ENCODE data around the gene CCDC127.
"Not testable (repeated sequence)": the region's sequence is repeated elsewhere in the genome, so short reads cannot be mapped to it uniquely, and the experiment has no call there.

The CCDC127 gene

DNA sequence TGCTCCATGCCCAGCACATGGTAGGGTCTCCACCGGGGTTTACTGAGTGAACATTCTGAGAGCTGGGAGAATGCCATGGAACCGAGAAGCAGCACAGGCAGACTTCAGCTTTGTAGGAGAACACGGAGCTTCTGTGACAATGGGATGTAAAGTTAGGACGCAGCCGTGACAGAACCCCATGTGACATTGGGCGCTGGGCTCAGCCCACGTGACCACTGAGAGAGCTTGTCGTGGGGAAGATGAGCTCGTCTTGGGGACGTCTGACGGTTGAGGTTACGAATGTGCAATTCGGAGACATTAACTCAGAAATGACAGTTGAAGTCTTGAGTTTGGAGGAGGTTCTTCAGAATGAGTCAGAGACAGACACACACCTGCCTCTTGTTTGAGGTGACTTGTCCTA, 13.7 kb upstream of the CCDC127 start:
- DNase-seq = no peak

DNA sequence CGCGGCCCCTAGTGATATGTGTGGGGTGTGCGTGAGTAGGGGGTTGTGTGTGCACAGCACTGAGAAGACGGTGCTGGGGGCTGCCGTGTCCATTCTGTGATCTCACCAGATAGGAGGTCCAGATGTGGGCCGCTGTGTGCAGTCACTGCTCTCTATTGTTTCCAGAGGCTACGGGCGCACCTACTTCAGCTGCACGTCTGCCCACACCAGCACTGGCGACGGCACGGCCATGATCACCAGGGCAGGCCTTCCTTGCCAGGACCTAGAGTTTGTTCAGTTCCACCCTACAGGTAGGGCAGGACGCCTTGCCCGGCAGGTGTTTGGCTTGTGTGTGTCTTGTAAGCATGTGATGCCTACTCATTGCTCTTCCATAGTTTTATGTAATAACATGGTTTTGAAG, 12.8 kb upstream of the CCDC127 start:
- no peak for DNase-seq

DNA sequence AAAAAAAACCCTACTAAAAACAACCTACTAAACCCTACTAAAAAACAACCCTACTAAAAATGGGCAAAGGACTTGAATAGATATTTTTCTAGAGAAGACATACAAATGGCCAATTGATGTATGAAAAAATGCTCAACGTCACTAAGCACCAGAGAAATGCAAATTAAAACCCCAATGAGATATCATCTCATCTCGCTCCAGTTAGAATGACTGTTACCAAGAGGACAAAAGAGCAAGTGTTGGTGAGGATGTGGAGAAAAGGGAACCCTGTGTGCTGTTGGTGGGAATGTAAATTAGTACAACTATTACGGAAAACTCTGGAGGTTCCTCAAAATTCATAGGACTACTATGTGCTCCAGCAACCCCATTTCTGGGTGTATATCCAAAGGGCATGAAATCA, 10.9 kb upstream of the CCDC127 start:
- DNase-seq = no peak

DNA sequence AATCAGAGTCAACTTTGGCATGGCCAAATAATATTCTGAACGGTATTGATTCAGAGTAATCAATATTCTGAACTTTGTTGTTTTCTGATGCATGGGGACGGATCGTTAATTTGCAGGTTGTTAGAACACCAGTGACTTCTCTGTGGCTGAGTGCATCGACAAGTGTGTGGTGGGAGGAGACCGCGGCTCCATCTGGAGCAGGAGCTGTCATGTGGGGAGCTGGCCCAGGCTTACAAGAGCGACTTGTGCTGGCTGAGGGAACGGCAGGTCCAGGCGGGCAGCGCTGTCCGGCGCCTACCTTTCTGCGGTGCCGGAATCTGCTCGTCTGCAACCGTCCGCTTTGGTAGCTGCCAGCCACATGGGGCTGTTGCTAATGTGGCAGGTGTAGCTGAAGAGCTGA, 9.4 kb upstream of the CCDC127 start:
- DNase-seq = not testable (repeated sequence)

DNA sequence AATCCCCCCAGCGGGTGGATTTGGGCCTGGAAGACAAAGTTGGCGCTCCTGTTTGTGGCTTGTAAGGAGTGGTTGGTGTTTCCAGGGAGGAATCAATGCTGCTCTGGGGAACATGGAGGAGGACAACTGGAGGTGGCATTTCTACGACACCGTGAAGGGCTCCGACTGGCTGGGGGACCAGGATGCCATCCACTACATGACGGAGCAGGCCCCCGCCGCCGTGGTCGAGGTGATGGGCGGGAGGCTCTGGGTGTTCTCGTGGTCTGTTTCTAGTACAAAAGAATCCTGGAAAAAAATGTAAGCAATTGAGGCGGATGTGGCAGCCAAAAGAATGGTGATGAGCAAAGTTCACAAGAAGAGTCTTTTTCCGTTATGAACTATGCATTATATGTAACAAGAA, 7.4 kb upstream of the CCDC127 start:
- DNase-seq = no peak

DNA sequence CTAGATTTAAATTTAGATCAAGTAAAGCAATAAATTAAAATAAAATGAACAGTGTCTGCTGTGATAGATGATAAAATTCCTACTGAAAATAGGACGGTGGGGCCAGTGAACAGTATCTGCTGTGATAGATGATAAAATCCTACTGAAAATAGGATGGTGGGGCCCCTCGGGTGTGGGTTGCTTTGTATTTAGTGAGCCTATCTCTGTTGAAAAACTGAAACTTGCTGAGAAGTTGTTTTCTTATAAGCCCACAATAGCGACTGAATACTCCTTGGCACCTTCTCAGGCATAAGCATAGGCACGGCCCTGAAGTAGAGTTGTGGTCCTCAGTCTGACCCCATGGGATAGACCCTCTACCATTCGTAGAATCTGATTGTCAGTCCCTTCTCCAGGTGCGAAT, 5.8 kb upstream of the CCDC127 start:
- DNase-seq = no peak

DNA sequence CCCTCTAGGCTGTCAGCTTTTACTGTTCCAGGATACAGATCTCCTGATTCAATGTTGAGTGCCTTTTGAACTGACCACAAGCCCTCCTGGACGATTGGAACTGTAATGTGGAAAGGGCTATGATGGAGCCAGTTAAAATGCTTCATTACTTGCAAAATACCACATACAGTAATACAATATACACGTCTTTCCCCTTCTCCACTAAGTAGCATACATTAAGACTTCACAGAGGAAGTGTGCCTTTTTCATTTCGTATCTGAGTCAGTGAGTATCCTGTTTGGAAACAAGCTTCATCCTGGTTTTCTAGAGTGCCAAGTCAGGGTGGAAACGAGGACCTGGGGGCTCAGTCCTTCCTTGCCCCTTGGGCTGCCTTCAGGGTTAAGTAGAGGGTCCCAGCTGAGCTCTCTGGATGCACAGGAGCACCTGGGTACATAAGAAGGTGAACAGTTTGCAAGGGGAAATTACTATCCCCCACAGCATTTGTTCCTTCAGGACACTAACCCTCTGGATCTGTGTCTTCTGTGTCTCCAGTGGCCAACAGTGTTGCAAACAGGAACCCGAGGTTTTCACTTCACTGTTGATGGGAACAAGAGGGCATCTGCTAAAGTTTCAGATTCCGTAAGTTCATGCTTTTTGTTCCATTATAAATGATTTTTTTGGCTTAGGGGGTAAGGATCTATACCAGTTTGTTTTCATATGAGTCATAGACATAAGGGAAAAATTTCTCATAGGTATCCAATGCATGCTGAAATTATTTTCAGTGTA, 5.2 kb upstream of the CCDC127 start:
- DNase-seq = not testable (repeated sequence)

DNA sequence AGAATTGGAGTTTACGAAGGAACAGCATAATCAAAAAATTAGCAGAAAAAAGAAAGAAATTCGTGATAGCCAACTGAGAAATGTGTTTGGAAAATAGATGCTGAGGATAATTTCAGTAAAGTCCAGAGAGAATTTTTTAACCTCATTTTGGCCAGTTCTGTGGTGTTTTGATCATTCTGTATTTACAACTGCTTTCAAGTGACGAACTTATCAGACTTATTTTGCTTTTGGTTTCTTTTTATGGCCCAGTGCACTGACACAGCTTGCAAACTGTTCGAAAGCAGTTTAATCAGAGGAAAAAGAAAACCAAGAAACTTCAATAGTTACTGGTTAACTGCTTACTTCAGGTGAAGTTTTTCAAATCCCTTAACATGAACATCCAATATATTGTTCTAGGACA, 2.0 kb upstream of the CCDC127 start:
- no peak for DNase-seq

DNA sequence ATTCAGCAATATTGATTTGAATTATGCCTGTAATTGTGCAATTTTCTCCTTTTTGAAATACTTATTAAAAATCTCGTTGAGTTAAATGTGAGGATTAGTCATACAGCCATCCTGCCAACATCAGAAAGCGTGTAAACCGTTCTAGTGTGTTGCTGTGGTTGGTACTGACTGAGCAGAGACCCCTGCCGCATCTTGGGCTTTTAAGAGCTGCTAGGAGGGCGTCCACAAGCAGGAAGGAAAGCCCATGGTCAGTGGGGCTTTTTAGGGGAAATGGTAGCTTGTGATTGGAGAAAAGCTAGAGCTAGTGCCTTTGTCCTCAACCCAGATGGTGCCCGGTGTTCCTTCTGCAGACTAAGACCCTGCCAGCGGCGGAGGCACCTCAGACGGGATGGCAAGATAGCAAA, 1.5 kb upstream of the CCDC127 start:
- DNase-seq = peak; percentile 25

DNA sequence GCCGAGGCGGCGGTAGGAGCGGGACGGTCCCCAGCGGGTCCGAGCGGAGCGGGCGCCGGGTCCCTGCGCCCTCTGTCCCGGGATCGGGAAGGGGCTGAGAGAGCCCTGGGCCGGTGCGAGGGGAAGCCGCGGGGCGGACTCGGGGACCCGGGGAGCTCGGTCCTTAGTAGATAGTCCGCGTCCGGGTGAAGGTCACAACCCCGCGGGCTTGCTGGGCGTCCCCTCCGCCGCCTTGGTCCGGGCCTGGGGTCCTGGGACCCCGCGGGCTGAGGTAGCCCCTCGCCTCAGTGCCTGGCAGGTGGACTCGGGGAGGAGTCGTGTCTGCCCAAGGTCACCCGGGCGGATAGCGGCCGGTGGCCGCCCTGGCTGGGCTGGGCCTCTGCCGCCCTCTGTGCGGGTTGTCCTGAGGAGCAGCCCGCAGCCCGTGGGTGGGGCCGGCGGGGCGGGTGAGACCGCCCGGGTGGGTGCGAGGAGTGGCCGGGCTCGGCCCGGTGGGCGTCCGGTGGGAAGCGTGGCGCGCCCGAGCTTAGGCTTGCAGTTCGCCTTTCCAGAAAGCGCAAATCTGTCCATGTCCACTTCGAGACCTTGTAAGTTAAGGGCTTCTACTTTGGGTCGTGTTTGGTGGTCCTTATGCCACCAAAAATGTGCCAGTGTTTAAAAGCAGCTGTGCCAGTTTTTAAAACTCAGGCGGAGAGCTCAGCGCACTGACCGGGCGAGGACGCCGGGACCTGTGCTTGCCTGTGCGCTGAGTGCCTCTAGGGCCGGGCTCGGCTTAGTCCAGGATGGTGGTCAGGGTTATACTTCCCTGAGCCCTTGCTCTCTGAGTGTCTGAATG, 721 bp upstream of the CCDC127 start:
- peak; percentile 9 for DNase-seq

DNA sequence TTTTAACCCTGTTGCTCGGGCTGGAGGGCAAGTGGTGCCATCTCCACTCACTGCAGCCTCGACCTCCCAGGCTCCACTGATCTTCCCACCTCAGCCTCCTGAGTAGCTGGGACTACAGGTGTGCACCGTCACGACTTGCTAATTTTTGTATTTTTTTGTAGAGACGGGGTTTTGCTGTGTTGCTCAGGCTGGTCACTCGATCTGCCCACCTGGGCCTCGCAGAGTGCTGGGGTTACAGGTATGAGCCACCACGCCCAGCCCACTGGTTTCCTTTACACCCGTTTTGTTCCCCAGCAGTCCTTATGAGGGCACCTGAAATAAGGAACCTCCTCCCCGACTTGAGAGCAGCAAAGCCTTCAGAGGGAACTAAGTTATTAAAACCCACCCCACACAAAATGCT, 1.9 kb downstream of the CCDC127 start:
- not testable (repeated sequence) for DNase-seq

DNA sequence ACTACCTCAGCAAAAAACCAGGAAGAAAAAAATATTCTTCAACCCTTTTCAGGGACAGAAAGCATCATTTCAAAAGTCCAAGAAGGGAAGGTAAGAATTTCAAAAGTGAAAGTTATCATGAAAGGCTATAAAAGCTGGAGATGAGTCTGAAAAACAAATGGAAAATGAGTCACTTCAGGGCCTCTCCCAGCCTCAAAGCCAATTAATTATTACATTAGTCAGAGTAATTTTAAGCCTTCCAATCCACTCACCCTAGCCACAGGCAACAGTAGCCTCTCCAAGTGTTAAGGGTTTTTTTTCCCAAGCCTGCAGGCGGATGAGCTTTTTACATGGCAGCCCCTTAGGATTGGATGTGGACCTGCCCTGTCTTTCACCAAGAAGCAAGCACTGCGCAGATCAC, 2.7 kb downstream of the CCDC127 start:
- peak; percentile 3 for DNase-seq

DNA sequence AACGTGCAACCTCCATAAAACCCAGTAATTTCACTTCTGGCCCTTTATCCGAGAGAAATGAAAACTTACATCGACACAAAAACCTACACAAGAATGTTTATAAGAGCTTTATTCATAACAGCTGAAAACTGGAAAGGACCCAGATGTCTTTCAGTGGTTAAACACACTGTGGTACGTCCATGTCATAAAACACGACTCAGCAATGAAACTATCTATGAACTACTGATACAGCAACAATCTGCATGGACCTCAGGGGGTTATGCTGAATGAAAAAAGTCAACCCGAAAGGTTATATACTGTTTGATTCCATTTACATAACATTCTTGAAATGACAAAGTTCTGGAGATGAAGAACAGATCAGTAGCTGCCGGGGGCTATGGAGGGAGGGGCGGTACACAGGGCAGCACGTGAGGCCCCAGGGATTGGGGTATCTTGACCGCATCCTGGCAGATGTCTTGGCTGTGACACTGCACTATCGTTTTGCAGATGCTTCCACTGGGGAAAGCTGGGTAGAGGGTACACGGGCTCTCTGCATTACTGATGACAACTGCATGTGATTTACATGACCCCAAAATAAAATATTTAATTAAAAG, 4.1 kb downstream of the CCDC127 start:
- DNase-seq = peak; percentile 3

DNA sequence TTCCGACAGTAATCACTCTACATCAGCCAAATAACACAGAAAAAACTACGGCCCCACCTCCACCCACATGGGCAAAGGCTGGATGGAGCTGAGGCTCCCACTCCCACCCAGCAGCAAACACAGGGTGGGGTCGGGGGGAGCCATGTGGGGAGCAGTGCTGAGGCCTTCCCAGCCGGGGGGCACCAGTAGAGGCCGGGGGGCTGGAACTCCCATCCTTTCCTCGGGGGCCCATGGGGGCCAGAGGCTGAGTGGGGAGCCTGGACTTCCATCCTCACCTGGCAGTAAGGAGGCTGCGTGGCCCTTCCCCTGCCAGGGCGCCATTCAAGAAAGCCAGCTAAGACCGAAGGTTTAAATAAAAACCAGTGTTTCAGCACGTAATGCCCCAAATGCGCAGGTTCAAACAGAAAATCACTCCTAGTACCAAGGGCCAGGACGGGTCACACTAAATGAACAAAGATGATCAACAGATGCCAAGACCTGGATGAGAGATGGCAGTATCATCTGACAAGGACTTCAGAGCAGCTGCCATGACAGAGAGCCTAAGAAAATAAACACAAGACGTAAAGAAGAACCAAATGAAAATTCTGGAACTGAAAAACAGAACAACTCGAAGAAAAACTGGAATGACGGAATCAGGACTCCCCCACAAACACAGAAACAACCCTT, 9.4 kb downstream of the CCDC127 start:
- no peak for DNase-seq

DNA sequence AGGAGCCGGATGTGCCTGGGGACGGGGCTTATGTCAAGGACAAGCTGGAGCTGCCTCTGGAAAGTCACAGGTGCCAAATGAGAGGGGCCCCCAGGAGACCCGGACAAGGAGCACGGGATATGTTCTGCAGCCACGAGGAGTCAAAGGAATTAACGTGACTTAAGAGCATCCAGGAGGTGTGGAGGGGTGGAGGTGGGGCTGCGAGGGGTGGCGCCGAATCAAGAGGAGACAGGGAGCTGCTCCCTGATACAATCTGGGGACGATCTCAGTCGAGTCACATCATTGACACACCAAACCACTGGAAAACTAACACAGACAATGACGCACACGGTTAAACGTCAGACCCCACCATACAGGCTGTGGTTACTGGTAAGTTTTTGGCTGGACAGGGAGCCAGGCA, 10.4 kb downstream of the CCDC127 start:
- DNase-seq = no peak

DNA sequence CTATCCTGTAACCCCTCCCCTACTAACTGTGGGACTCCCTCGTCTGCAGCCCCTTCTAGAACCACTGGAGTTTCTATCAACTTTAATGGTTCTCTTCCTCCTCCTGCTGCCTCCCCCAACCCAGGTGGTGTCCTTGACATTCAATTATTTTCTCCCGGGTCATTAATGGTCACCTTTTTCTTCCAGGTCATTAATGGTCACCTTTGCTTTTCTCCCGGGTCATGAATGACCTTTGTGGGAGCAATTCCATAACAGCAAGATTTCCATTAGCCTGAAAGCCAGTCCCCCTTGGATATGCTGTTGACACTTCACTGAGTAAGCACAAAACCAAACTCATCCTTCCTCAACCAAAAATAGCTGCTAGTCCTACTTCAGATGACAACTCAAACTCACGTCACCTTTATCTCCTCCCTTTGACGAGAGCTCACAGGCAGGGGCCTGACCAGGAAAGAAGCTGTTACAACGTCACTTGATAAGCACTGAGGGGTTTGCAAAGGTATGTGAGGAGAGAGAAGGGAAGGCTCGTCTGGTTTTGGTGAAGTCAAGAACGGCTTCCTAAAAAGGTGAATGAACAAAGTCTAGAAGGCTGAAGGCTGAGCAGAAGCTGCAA, 10.9 kb downstream of the CCDC127 start:
- DNase-seq = no peak

DNA sequence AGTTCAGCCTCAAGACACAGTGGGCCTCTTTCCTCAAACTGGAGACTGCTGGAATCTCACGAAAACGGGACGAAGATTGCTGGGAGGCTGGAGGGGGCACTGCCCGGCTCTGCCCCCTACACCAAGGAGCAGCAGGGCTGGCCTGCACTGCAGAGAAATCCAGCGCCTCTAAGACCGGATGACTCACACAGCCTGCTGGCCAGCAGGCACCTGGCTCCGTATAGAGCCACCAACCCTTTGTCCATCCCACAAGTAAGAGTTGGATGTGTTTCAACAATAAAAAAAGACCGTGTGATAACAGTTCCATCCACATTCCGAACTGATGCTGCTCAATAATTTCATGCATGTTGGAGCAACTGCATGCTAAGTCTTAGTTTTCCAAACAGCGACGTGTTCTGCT, 11.5 kb downstream of the CCDC127 start:
- no peak for DNase-seq

DNA sequence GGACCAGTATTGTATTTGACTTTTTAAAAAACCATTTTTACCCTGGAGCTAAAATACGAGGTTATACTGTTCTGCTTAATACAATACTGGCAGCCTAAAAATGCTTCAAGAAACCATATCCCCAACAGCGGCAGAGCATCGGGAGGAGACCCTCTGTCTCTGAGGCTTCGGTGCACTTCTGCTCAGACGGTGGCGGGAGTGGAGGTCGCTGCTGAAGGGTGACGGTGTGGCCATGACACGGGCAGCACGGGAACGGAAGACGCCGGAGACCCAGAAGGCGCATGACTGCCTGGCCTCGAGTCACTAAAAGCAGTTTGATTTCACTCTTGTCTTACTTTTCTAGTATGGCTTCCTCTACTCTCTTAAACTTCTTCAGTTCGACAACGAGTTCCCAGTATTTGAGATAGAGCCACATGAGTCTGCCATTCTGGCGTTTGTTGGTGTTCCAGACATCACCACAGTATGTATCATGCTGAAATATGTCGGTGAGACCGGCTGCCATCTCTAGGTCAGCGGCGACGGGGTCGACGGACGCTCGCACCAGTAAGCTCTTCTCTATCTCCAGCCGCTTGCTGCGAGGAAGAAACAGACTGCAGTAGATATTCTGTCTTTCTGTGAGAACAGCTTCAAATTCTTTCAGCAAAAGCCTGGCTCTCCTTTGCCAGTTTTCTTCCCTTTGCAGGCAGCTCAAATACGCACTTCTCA, 12.8 kb downstream of the CCDC127 start:
- DNase-seq = no peak

DNA sequence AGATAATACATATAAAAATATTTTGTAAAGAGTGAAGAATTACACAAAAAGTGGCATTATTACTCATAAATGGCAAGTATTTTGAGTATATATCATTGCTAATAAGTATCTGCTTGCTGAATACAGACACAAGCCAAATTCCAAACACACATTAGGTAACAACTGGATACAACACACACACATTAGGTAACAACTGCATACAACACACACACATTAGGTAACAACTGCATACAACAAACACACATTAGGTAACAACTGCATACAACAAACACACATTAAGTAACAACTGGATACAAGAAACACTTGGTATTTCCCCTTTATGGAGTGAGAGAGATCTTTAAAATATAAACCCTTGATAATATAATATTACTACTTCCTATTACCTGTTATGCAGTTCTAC, 13.5 kb downstream of the CCDC127 start:
- DNase-seq = no peak

DNA sequence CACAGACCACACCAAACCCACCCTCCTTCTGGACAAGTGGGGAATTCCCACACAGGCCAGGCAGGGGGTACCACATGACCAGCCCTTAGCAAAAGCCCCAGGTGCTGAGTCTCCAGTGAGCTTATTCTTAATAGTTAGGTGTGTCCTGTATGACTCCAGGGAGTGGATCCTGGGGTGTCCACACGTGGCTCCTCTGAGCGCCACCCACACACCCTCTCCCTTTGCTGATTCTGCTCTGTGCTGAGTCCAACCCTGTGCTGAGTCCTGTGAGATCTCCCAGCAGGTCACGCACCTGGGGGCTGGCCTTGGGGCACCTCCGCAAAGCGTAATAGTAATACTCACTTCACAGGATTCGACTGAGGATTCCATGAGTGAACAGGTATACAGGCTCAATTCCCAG, 14.0 kb downstream of the CCDC127 start:
- DNase-seq = no peak

DNA sequence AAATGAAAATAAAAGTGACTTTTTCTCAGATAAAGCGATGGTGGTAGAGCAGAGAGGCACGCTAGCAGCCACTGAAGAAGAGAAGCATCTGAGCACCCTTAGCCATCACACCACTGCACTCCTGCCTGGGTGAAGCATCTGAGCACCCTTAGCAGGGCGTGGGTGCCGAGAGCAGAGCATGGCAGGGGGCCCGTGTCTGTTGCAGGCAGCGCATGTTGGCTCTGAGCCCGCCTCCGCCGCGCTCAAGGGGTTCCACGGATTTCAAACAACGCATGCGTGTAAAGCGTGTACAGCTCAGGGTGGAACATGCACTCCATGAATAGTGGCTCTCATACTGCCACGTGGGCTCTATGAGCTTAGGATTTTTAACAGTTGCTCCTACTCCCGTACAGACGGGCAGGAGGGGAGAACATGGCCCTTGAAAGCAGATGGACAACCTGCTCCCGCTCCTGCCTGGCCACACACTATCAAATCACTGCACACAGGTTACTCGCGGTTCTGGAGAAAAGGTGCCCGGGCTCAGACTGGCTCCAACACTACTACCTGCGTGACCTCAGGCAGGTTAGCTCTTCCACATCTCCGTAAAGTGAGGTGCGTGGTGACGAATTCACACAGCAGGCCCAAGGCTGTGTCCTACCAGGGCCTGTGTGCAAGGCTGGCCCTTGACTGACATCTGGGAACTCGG, 14.6 kb downstream of the CCDC127 start:
- DNase-seq = no peak

DNA sequence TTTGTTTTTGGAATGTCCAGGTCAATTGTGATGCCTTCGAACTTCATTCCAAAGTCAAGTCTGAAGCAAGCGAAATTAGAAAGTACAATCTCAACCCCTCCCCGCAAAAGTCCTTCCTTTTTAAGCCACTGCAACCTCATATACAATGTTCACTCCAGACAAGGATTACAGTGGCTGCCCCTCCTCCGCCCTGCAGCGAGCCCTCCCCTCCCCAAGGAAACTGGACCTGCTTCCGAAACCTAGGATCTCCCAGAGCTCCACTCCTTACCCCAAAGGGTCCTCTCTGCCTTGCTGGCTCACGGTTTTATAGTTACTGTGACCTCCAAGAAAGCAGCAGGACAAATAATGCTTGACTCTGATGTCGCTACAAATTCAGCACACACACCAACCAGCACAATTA, 16.3 kb downstream of the CCDC127 start:
- DNase-seq = no peak

Data from stimulated activated CD4-positive, alpha-beta T cell treated with anti-CD3 and anti-CD28 coated beads, Interleukin-4, amount 100 ng/mL, for 24 hours (primary cell).